Measurements from ENCODE around the gene NEUROD2. TPM values are rescaled to one million over a fixed set of nuclear protein-coding genes. Genes with fewer than 3 reads are reported as not detected.
"Not testable (repeated sequence)": the region's sequence is repeated elsewhere in the genome, so short reads cannot be mapped to it uniquely, and the experiment has no call there.

The NEUROD2 gene
- total RNA-seq, 2 donors from 2014 or later = not detected

DNA sequence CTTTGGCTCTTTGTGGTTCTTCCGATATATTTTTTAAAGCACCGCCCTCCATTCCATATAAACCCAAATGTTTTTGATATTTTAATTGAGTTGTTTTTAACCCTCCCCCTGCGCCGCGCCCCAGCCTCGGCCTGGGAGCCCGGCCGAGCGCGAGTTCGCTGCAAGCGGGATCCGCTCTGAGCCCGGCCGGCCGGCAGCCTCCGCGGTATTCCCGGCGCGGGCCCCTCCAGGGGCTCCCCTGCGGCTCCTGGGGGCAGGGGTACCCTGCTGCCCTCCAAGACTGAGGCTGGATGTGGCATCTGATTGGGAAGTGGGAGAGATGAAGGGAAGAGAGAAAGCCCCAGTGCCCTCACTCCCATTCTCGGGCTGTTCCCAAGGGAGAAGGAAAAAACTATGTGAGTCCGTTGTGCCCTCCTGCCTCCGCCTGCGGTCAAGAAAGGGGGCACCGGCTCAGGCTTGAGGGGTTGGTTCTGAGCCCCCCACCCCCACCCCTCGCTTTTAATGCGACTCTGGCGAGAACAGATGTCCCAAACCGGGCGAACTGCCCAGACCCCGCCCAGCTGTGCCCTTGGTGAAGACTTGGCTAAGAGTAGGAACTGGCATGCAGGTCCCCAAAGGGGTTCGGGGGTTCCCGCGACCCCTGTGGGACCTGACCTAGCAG, 8.6 kb downstream of the NEUROD2 start:
- Mint-ChIP-seq H3K9me3 (no peaks in the 10 kb centered on the region), H3K27me3 (peaks cover 60 to 75% of the 10 kb centered on the region in 2 donors), H3K4me1 (ENCODE audit: low read depth in 2 of 2) (peaks cover 5 to 14% of the 10 kb centered on the region in 2 donors), H3K27ac (no peak overlapping the region), H3K36me3 (no peaks in the 10 kb centered on the region), H3K4me3 (no peak overlapping the region)
- ATAC-seq (no peak), DNase-seq (ENCODE audit: low spot score) (no peak)

DNA sequence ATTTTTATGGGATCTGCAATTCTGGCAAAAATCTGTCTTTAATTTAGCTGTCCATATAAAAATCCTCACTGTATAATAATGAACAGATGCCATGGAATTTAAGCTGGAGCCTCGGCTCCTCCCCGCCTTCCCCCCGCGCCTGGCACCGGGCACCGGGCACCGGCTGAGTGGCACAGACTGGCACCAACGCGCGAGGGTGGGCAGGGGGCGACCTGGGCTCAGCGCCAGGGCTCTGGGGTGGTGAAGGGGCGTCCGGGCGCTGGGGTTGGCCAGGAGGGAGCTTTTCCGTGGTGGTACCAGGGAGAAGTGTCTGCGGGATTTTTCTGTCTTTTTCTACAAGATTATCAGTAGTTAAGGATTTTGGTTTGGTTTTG, 9.1 kb downstream of the NEUROD2 start:
- Mint-ChIP-seq H3K27me3 (peaks cover 59 to 77% of the 10 kb centered on the region in 2 donors), H3K36me3 (no peaks in the 10 kb centered on the region), H3K4me3 (no peak overlapping the region), H3K4me1 (ENCODE audit: low read depth in 2 of 2) (peaks cover 5 to 12% of the 10 kb centered on the region in 2 donors), H3K27ac (no peak overlapping the region), H3K9me3 (no peaks in the 10 kb centered on the region)
- no peak for DNase-seq (ENCODE audit: low spot score)
- no peak for ATAC-seq

DNA sequence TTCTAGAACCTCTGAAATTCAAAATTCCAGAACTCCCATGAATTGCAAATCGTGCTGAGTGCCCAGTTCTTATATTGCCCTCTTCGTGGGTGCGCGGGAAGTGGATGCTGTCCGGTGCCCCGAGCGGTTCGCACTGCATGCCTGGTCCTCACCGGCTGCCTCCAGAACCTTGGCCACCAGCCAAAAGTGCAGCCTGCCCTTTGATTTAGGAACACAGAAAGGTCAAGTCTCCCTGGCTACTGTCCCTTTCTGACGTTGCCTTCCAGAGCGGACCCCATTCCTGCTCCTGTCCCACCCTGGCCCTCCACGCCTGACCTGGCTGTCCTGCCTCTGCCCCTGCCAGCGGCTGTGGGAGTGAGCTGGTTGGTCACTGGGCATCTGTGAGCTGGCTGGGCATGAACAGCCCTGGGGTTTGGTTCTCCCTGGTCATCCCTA, 9.7 kb downstream of the NEUROD2 start:
- ATAC-seq (no peak), DNase-seq (ENCODE audit: low spot score) (no peak)
- H3K4me3 Mint-ChIP-seq = no peak overlapping the region
- H3K4me1 Mint-ChIP-seq (ENCODE audit: low read depth in 2 of 2) = peaks cover 9 to 11% of the 10 kb centered on the region in 2 donors
- H3K36me3 Mint-ChIP-seq = no peaks in the 10 kb centered on the region
- no peak overlapping the region for H3K27ac Mint-ChIP-seq
- peaks cover 59 to 77% of the 10 kb centered on the region in 2 donors for H3K27me3 Mint-ChIP-seq
- H3K9me3 Mint-ChIP-seq = no peaks in the 10 kb centered on the region

DNA sequence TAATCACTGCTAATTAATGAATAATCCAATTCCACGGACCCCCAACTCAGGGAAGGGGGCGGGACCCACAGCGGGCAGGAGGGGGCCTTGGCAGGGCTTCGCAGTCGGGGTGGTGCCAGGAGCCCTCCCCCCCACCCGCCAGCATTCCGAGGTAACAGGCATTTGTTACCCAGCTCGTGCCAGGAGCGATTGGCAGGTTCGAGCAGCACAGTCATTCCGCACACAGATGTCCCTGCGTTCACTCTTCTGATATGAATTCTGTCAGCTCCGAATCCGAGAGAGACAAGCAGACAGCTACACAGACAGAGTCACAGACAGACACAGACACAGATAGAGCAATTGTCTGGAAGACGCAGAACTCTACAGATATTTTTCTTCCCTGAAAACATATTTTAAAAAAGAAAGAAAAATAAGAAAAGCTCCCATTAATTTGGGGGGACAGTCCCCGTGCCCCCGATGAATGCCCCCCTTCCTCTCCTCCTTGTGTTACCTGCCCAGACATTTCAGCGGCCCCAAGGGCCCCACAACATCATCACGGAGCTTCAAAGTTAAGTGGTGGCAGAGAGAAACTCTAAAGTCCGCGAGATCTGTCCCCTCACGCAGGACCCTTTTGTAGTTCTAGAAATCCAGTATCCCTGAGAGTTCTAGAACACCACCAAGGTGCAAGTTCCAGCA, 10.2 kb downstream of the NEUROD2 start:
- Mint-ChIP-seq H3K36me3 (no peaks in the 10 kb centered on the region), H3K27me3 (peaks cover 58 to 77% of the 10 kb centered on the region in 2 donors), H3K4me3 (no peak overlapping the region), H3K9me3 (no peaks in the 10 kb centered on the region), H3K27ac (no peak overlapping the region), H3K4me1 (ENCODE audit: low read depth in 2 of 2) (peaks cover 11% of the 10 kb centered on the region in 2 donors)
- no peak for ATAC-seq
- no peak for DNase-seq (ENCODE audit: low spot score)

DNA sequence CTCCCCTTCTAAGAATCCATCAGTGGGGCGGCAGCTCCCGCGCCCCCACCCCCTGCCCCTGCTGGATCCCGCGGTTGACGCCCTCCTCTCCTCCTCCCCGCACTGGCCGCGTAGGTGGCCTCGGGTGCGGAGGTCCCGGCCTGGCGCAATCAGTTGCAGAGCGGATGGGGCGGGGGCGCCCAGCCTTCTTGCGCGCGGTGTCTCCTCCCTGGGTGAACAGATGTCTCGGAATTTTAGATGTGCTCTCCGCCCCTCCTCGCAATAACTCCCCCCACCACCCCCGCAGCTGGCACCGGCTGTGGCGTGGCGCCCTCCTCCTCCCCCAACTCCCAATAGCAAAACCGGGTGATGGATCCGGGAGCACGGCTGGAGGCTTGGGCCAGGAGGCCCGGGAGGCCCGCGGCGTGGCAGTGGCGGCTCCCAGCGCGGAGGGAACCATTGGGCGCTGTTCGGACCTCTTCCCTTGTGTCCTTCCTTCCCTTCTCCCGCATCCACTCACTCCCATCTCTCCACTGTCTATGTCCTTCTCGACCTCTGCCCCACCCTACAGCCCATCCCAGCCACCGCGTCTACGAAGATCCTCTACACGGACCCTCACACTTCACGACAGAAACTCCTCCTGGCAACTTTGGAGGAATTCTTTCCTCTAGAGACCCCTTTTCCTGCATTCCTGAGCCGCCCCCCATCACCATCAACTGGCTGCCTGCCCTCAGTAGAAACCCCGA, 11.0 kb downstream of the NEUROD2 start:
- H3K4me1 Mint-ChIP-seq (ENCODE audit: low read depth in 2 of 2) = peaks cover 11% of the 10 kb centered on the region in 2 donors
- H3K27me3 Mint-ChIP-seq = peaks cover 55 to 76% of the 10 kb centered on the region in 2 donors
- no peak overlapping the region for H3K27ac Mint-ChIP-seq
- ATAC-seq (no peak), DNase-seq (ENCODE audit: low spot score) (no peak)
- no peaks in the 10 kb centered on the region for H3K36me3 Mint-ChIP-seq
- no peaks in the 10 kb centered on the region for H3K9me3 Mint-ChIP-seq
- no peak overlapping the region for H3K4me3 Mint-ChIP-seq

DNA sequence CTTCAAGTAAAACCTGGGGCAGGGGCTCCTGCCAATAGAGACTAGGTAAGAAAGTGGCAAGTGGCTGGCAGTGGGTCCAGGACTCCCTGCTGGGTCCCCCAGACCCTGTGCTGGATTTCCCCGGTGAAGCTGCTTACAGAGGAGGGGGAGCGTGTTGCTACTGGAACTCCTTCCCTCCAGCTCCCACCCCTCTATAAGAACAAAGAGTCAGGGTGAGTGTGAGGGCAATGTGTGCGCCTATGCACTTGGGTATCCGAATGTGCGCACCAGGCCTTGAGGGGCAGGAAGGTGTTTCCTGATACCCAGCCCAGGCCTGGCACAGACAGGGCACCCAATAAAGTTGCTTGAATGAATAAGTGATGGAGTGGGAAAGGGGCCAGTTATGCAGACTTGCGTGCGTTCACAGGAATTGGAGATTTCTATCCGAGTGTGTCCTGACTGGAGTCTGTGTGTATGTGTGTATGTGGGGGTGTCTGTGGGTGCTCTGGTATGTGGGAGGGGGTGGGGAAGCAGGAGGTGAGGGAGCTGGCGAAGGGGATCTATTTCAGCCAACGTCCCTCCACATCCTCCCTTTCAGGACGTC, 11.7 kb downstream of the NEUROD2 start:
- Mint-ChIP-seq H3K4me1 (ENCODE audit: low read depth in 2 of 2) (peaks cover 8 to 11% of the 10 kb centered on the region in 2 donors), H3K27me3 (peaks cover 50 to 69% of the 10 kb centered on the region in 2 donors), H3K9me3 (no peaks in the 10 kb centered on the region), H3K4me3 (no peak overlapping the region), H3K36me3 (no peaks in the 10 kb centered on the region), H3K27ac (no peak overlapping the region)
- no peak for DNase-seq (ENCODE audit: low spot score)
- ATAC-seq = no peak

DNA sequence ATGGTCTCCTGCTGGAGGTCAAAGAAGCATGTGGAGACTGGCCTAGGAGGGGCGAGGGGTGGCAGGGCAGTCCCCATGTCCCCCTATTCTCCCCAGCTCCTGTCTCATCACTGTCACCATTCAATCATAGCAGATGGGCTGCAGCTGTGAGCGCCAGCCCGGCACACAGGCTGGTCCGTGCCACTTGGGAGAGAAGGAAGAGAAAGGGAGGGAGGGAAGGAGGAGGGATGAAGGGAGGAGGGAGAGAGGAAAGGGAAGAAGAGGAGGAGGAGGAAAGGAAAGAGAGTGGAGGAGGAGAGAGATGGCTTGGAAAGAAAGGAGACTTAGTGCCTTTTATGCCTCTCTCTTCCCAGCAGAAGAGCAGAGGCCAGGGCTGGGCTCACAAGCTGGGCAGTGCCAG, 12.4 kb downstream of the NEUROD2 start:
- DNase-seq (ENCODE audit: low spot score) (no peak), ATAC-seq (no peak)
- no peak overlapping the region for H3K4me3 Mint-ChIP-seq
- no peaks in the 10 kb centered on the region for H3K9me3 Mint-ChIP-seq
- no peak overlapping the region for H3K27ac Mint-ChIP-seq
- peaks cover 8 to 11% of the 10 kb centered on the region in 2 donors for H3K4me1 Mint-ChIP-seq (ENCODE audit: low read depth in 2 of 2)
- H3K27me3 Mint-ChIP-seq = peaks cover 46 to 63% of the 10 kb centered on the region in 2 donors
- no peaks in the 10 kb centered on the region for H3K36me3 Mint-ChIP-seq

DNA sequence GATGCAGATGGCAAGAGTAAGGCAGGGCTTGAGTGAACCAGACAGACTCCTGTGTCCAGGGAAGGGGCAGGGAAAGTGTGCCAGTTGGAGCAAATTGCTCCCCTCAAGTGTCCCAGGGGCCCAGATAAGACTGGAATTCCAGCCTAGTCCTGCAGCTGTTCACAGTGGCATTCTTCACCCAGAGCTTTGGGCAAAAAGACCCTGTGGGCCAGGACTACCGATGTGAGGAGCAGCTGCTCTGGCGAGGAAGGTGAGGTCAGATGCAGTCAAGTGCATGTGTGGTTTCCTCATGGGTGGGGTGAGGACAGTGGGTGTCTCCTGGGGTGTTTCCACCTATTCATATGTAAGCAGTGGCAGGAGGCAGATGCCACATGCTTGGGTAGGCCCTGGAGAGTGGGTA, 14.3 kb downstream of the NEUROD2 start:
- Mint-ChIP-seq H3K27ac (no peak overlapping the region), H3K4me3 (no peak overlapping the region), H3K27me3 (peaks cover 50 to 66% of the 10 kb centered on the region in 2 donors), H3K9me3 (no peaks in the 10 kb centered on the region), H3K36me3 (no peaks in the 10 kb centered on the region), H3K4me1 (ENCODE audit: low read depth in 2 of 2) (peaks cover 8 to 11% of the 10 kb centered on the region in 2 donors)
- no peak for ATAC-seq
- DNase-seq (ENCODE audit: low spot score) = no peak

DNA sequence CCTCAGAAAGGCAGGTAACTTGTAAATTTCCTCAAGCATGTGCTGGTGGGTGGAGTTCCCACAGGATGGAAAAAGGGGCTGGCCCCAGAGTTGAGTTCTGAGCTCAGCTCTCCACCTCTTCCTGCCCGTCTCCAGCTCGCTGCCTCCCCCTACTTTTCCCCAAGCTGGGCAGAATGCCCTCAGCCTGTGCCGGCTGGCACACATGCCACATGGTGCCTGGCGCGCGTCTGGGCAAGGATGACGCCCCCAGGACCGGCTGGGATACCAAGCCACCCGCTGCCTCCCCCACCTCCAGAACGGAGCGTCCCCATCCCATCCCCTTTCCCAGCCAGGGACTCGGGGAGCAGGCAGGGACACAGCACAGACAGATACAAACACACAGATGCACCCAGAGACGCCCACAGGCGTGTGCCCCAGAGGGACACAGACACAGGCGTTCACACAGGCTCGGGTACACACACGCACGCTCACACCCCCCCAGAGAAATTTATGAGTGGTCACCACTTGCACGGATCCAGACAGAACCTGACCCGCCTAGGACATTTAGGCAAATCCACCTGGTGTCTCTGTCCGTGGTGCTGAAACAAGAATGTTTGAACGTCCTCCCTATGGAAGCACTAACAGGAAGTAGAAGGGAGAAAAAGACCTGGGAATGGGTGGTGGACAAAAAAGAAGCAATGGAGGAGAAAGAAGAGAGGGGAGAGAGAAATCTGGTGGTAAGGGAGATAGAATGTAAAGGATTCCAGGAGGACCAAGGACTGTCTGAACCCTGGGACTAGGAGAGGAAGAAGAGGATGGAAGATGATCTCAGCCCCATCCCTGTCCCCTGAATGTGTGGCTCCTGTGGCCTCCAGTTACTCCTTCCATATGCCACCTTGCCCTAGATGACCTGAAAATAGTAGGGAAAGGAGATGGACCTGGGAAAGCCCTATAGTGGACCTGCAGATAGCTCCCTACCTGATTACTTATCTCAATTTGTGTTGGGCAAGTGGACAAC, 15.5 kb downstream of the NEUROD2 start:
- DNase-seq (ENCODE audit: low spot score) (no peak), ATAC-seq (no peak)
- Mint-ChIP-seq H3K27me3 (peaks cover 46 to 56% of the 10 kb centered on the region in 2 donors), H3K4me3 (no peak overlapping the region), H3K36me3 (no peaks in the 10 kb centered on the region), H3K27ac (no peak overlapping the region), H3K9me3 (no peaks in the 10 kb centered on the region), H3K4me1 (ENCODE audit: low read depth in 2 of 2) (peaks cover 8 to 11% of the 10 kb centered on the region in 2 donors)

DNA sequence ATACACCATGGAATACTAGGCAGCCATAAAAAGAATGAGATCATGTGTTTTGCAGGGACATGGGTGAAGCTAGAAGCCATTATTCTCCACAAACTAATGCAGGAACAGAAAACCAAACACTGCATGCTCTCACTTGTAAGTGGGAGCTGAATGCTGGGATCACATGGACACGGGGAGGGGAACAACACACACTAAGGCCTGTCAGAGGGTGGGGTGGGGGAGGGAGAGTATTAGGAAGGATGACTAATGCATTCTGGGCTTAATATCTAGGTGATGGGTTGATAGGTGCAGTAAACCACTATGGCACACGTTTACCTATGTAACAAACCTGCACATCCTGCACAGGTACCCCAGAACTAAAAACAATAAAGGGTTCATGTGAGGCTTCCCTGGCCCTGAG, 17.5 kb downstream of the NEUROD2 start:
- ATAC-seq; H3K27ac Mint-ChIP-seq; DNase-seq (ENCODE audit: low spot score); H3K9me3 Mint-ChIP-seq; H3K36me3 Mint-ChIP-seq; H3K4me3 Mint-ChIP-seq; H3K4me1 Mint-ChIP-seq (ENCODE audit: low read depth in 2 of 2): not testable (repeated sequence)
- H3K27me3 Mint-ChIP-seq = peaks cover 31 to 36% of the 10 kb centered on the region in 2 donors

DNA sequence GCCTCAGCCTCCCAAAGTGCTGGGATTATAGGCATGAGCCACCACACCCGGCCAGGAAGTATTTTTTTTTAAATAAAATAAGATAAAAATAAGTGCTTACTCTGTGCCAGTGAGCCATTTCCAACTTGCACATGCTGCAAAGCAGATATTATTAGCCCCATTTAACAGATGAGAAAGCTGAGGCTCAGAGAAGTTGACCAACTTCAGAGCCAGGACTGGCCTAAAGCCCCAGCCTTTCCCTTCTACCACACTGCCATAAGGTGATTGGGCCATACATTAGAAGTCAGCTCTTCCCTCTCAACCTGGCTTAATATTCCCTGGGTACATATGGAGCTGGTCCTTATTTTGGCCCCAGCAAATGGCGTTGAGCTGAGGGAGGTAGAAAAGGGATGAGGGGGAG, 25.1 kb downstream of the NEUROD2 start:
- Mint-ChIP-seq H3K27me3 (no peaks in the 10 kb centered on the region), H3K36me3 (no peaks in the 10 kb centered on the region), H3K27ac (no peak overlapping the region)

DNA sequence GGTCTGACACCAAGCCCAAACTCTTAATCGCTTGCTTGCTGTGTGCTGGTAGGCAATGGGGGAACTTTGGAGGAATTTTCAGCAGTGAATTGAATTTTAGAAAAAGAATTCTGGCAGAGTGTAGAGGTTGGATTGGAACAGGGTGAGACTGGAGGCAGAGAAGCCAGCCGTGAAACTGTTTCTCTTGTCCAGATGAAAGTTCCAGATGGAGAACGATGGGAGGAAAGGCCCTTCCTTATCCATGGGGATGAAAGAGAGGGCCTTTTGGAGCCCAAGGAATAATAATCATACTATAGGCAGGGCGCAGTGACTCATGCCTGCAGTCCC, 26.0 kb downstream of the NEUROD2 start:
- DNase-seq (ENCODE audit: low spot score) (no peak), ATAC-seq (no peak)
- Mint-ChIP-seq H3K4me1 (ENCODE audit: low read depth in 2 of 2) (no peaks in the 10 kb centered on the region), H3K36me3 (no peaks in the 10 kb centered on the region), H3K4me3 (no peak overlapping the region), H3K27me3 (no peaks in the 10 kb centered on the region), H3K27ac (no peak overlapping the region), H3K9me3 (no peaks in the 10 kb centered on the region)

More for the DNA sequence above, 25.1 kb downstream of the NEUROD2 start:
- no peaks in the 10 kb centered on the region for H3K4me1 Mint-ChIP-seq (ENCODE audit: low read depth in 2 of 2)
- no peak for ATAC-seq
- no peaks in the 10 kb centered on the region for H3K9me3 Mint-ChIP-seq
- no peak overlapping the region for H3K4me3 Mint-ChIP-seq
- DNase-seq (ENCODE audit: low spot score) = no peak

Data from natural killer cell treated with Interleukin-12 subunit alpha and Interleukin-12 subunit beta and Interleukin-15 and Interleukin-18, amount 100 ng/mL, for 72 hours (primary cell).